CD4-positive, alpha-beta T cell treated with Interleukin-10 for 1 hour (primary cell): ENCODE data around the gene EXOG.
A peak's percentile ranks its signal among the peaks of the same experiment; 100 is the strongest.

ENCODE experiments used
- DNase-seq: peaks from one replicate; pipeline ENCODE4 v3.0.0-alpha.2; 2020

The EXOG gene

GRCh38 chr3:38511546-38511945, 15.4 kb downstream of the EXOG start:
- no peak for DNase-seq

- DNase-seq, result no peak
These were observed 19.2 kb downstream of the EXOG start for GRCh38 chr3:38515367-38515766.

DNA sequence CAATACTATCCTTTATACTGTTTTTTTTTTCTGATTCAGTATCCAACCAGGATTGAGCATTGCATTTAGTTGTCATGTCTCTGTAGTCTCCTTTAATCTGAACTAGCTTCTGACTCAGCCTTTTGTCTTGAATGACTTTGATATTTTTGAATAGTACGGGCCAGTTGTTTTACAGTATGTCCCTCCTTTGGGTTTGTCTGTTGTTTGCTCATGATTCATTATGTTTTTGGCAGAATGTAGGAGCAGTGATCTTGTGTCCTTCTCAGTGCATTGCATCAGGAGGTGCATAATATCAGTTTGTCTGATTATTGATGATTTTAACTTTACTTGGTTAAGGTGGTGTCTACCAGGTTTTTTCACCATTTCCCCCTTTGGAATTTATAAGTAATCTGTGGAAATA, 20.5 kb downstream of the EXOG start:
- no peak for DNase-seq

DNA sequence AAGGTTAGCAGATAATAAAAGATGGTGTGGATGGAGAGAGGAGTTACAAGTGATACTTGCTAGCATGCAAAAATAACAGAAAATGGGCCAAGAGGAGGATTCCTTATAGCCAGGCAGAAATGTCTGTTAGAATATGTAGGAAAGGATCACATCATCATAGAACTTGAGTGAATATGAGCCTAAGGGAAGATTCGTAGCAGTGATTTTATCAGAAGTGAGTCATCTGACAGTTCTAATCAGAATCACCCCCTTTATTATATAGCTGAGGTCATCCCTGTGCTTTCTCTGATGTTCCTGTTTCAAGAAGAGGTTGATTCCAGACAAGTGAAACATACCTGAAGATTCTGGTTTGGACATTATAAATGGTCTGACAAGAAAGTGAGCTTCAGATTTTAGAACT, 22.9 kb downstream of the EXOG start:
- no peak for DNase-seq

- DNase-seq, result peak; percentile 62
These were observed 23.5 kb downstream of the EXOG start for GRCh38 chr3:38519651-38520050.

- DNase-seq, result peak; percentile 73
These were observed 25.3 kb downstream of the EXOG start for GRCh38 chr3:38521391-38521987.

- DNase-seq, result no peak
These were observed 25.9 kb downstream of the EXOG start for GRCh38 chr3:38522002-38522401.

GRCh38 chr3:38524141-38524739, 28.1 kb downstream of the EXOG start:
- no peak for DNase-seq

GRCh38 chr3:38526792-38527191, 30.7 kb downstream of the EXOG start:
- DNase-seq, result no peak

DNA sequence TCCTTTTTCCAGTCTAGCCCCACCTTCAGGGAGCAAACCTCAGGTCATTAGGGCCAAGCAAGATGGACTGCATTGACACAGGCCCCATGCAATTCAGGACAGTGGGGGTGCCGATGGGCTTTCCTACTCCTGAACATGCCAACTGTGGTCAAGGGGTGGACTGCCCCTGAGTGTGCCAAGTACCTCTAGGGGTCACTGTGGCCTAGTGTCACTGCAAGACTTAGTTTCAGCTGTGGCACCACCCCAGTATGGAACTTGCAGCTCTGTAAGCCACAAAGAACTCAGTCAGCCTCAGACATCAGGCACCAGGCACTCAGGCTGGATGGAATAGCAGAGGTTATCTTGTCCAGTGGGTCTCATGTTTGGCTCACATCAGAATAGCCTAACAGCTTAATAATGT, 32.3 kb downstream of the EXOG start:
- no peak for DNase-seq

DNA sequence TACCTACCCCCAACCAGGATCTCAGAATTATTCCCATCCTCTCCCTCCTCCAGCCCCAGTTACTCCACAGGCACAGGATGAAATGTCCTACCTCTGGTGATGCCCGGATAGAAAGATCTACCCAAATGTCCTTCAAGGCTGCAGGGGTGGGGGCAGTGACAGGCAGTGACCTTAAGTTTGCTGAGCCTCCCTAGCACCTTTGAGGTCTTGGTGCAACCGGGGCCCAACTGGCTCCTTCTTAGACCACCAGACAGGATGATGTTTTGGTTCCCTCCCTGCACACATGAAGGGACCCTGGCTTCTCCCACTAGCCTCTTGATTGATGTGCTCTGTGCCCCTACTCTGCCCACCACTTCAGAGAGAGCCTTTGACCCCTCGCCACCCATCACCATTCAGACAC, 36.4 kb downstream of the EXOG start:
- DNase-seq, result no peak

- no peak for DNase-seq
These were observed 37.3 kb downstream of the EXOG start for GRCh38 chr3:38533285-38533976.

- DNase-seq, result no peak
These were observed 38.0 kb downstream of the EXOG start for GRCh38 chr3:38534180-38534579.

DNA sequence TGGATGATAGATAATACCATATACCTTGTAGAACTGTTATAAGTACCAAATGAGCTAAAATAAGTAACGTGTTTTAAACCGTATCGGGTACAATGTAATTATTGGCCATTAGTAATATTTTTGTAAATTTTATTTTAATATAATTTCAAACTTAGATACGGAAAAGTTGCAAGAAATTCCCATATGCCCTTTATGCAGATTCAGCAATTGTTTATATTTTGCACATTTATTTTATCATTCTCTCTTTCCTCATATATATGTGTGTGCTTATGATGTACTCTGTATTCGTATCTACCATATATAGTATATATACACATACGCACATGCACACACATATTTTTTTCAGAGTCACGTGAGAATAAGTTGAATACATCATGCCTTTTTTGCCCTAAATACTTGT, 38.5 kb downstream of the EXOG start:
- no peak for DNase-seq

DNA sequence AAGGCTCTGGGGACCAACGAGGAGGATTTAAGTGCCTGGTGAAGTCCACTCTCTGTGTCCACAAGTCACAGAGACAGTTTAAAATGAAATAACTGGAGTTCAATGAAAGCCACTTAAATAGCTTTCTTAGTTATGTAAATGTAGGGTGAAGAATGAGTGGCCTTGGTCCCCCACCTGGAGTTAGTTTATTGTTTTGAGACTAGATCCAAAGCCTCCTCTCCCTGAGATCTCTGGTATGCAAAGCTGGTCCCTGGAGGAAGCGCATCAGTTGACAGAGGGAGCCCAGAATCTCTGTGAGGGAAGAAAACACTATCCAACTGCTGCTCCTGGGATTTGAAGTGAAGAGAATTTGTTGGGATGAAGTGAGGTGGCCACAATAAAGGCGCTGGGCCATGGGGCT, 40.5 kb downstream of the EXOG start:
- no peak for DNase-seq

GRCh38 chr3:38538773-38539353, 42.7 kb downstream of the EXOG start:
- no peak for DNase-seq

DNA sequence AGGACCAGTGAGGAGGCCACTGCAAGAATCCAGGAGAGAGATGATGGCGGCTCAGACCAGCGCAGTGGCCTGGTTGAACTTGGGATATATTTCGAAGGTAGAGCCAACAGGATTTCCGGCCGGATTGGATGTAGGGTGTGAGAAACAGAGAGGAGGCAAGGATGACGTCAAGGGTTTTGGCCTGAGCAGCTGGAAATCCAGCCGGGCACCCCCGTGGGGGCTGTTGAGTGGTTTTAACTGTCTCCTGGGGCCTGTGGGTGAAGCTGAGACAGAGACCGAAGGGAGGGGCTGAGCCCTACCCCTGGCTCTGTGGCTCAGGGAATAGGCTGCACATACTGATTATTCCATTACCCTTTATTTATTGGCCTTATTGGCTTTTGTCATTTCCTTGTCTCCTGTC, 45.7 kb downstream of the EXOG start:
- DNase-seq, result no peak

DNA sequence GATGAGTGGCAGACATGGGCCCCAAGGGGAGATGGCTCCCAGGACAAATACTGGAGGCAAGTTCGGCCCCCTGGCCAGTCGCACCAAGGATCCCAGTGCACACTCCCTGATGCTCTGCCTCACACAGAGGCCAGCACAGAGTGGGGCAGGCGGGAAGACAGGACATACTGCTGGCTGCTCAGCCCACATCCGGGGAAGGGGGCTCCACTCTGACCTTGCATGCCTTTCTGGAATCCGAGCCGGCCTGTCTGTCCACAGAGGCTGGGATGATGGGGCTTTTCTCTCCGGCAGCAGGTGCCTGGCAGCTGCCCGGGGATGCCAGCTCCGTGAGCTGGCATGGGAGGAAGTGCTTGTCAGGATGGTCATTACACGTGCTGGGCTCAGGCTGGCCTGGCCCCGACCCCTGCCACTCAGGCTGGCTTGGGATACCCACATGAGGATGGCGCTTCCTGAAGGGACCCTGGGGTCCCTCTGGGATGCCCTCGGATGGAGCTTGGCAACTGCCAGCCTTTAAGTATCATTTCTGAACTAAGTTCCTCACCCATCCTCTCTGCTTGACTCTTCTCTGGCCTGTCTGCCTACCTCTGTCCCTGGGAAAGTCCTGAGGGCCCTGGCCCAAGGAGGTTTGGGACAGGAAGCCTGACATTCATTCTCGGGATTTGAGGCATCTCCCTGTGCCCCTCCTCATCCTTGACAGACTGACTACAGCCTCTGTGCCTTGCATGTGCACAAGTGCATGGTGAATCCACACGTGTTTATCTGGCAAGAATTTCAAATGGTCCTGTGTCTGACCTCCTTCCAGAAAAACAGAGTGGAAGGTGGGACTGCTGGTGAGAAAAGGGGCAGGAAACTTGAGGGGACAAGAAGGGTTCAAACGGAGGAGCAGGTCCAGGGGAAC, 46.5 kb downstream of the EXOG start:
- DNase-seq, result no peak

GRCh38 chr3:38543586-38543985, 47.4 kb downstream of the EXOG start:
- DNase-seq, result no peak

- DNase-seq, result no peak
These were observed 48.8 kb downstream of the EXOG start for GRCh38 chr3:38544926-38545325.

GRCh38 chr3:38545550-38545949, 49.4 kb downstream of the EXOG start:
- DNase-seq, result no peak

- DNase-seq, result no peak
These were observed 49.8 kb downstream of the EXOG start for GRCh38 chr3:38545983-38546382.
